GM12878 (cell line): ENCODE data around the gene CHPF2. TPM values are rescaled to one million over a fixed set of nuclear protein-coding genes. Genes with fewer than 3 reads are reported as not detected.

Source experiments
- ATAC-seq: fragments of 200-7000 bp; cut with Tn5 transposase; 3 replicates; pipeline ENCODE4 v1.9.1; 2020; ENCODE audit warnings: mild to moderate bottlenecking, moderate library complexity
- BruUV-seq: library from RNA; stranded (reverse); fragments of 400-500 nt; replicated peaks from 2 replicates; lab custom pipeline; 2021; lab: Mats Ljungman, UMichigan
- CTCF ChIA-PET: fragments of 300-600 bp; sonication (Branson Sonifier 250); formaldehyde crosslinking; extraction: SDS; loops from one replicate; lab custom pipeline; 2021; ENCODE audit warnings: inconsistent platforms; lab: Yijun Ruan, JAX
- POLR2A ChIA-PET: fragments of 350-600 bp; formaldehyde crosslinking; extraction: SDS; loops from one replicate; lab custom pipeline; 2021; ENCODE audit warnings: inconsistent platforms; lab: Charles Lee
- RAD21 ChIA-PET: fragments of 300-600 bp; sonication (Branson Sonifier 250); formaldehyde crosslinking; loops from one replicate; lab custom pipeline; 2023; ENCODE audit warnings: antibody characterized with exemption; ENCODE audit not compliant: unreplicated experiment; lab: Charles Lee
- SMC1A ChIA-PET: fragments of 300-600 bp; sonication (Branson Sonifier 250); formaldehyde crosslinking; loops from one replicate; lab custom pipeline; 2023; ENCODE audit not compliant: unreplicated experiment, uncharacterized antibody; lab: Charles Lee
- DNase-seq: peaks from one replicate; pipeline ENCODE4 v3.0.0-alpha.2; 2011; ENCODE audit warnings: low read depth, low spot score
- FAIRE-seq: peaks from 3 replicates; lab custom pipeline; 2011; peaks lifted over from hg19 to GRCh38; lab: Jason Lieb, UNC
- H2AFZ ChIP-seq: 2 replicates; pipeline ENCODE4 v1.6.0; 2011; ENCODE audit warnings: low read depth, low read length, control low read depth; ENCODE audit not compliant: control insufficient read depth
- H3K27ac ChIP-seq: 2 replicates; pipeline ENCODE4 v1.5.1; 2011; ENCODE audit warnings: control low read depth; ENCODE audit not compliant: control insufficient read depth, insufficient read depth
- H3K27me3 ChIP-seq, 2 experiments: replicated peaks in 1 of 2; 2 replicates each; pipeline versions ENCODE4 v1.6.0 to v1.6.1; 2011; ENCODE audit warnings: low read length in 1 of 2; ENCODE audit not compliant: control insufficient read depth in 2 of 2, insufficient read depth in 2 of 2
- H3K36me3 ChIP-seq, 2 experiments: 2 replicates each; pipeline ENCODE4 v1.5.1; 2011; ENCODE audit warnings: low read length in 1 of 2; ENCODE audit not compliant: control insufficient read depth in 2 of 2, insufficient read depth in 2 of 2
- H3K4me1 ChIP-seq: 2 replicates; pipeline ENCODE4 v1.6.1; 2011; ENCODE audit warnings: mild to moderate bottlenecking, low read length, moderate library complexity, mixed read lengths; ENCODE audit not compliant: control insufficient read depth, insufficient read depth
- H3K4me2 ChIP-seq: 2 replicates; pipeline ENCODE4 v1.6.0; 2011; ENCODE audit warnings: control low read depth; ENCODE audit not compliant: control insufficient read depth, insufficient read depth
- H3K4me3 ChIP-seq: fragments of 200-600 bp; sonication (generic); 2 replicates; pipeline ENCODE4 v1.5.1; 2016
- H3K79me2 ChIP-seq: 2 replicates; pipeline ENCODE4 v1.6.0; 2011; ENCODE audit warnings: low read length; ENCODE audit not compliant: control insufficient read depth, insufficient read depth
- H3K9ac ChIP-seq: 2 replicates; pipeline ENCODE4 v1.8.0; 2011; ENCODE audit warnings: low read length, control low read depth, mixed read lengths; ENCODE audit not compliant: control insufficient read depth, insufficient read depth
- H3K9me3 ChIP-seq: replicated peaks from 3 replicates; pipeline ENCODE4 v1.5.1; 2011; ENCODE audit warnings: mild to moderate bottlenecking, low read length; ENCODE audit not compliant: control insufficient read depth, insufficient read depth
- H4K20me1 ChIP-seq: 2 replicates; pipeline ENCODE4 v1.6.0; 2011; ENCODE audit not compliant: control insufficient read depth, insufficient read depth
- MXI1 ChIP-seq: fragments of 150-350 bp; IDR thresholded peaks from 2 replicates; pipeline ENCODE4 v1.6.1; 2011; ENCODE audit warnings: low read depth, mild to moderate bottlenecking, inconsistent platforms, low read length, improper control_type of control experiment
- NFYA ChIP-seq: IDR thresholded peaks from 2 replicates; pipeline ENCODE4 v1.6.1; 2011; ENCODE audit warnings: low read depth, mild to moderate bottlenecking, low read length, improper control_type of control experiment, borderline replicate concordance
- RCOR1 ChIP-seq: conservative IDR thresholded peaks from 2 replicates; pipeline ENCODE4 v1.6.1; 2012; ENCODE audit warnings: low read depth, low read length, improper control_type of control experiment
- SIX5 ChIP-seq: IDR thresholded peaks from 2 replicates; pipeline ENCODE4 v1.6.1; 2011; ENCODE audit warnings: mild to moderate bottlenecking, low read depth, low read length, moderate library complexity; ENCODE audit not compliant: severe bottlenecking
- WGBS: methylation state at CpG from one replicate; pipeline ENCODE4 v1.1.6; 2016; ENCODE audit warnings: low lambda C conversion rate; ENCODE audit not compliant: insufficient replicate concordance, insufficient coverage; ENCODE audit errors: missing lambda C conversion rate; 5-methylcytosine and 5-hydroxymethylcytosine counted together
- in situ Hi-C: fragments of 300-500 bp; cut with MboI; formaldehyde crosslinking; loops from 9 replicates; pipeline ENCODE4 v1.14.3; 2018; ENCODE audit warnings: mixed read lengths
- intact Hi-C: fragments of 100-400 bp; cut with micrococcal nuclease; formaldehyde crosslinking; loops from one replicate; pipeline ENCODE4 v1.14.2; 2022; ENCODE audit not compliant: unreplicated experiment
- polyA plus RNA-seq, 11 experiments: library from polyadenylated mRNA; depleted of rRNA in 4 of 11; unstranded in 6 of 11; stranded (reverse) in 5 of 11; fragments of >200 nt; fragmentation: Nextera tagmentation in 4 of 11; fragmentation: Illumina TruSeq in 1 of 11; extraction: Ambion mirVana in 4 of 11; extraction: Trizol in 1 of 11; gene quantifications; 1 replicate in 1 of 11; 2 replicates in 10 of 11; pipeline versions ENCODE4 v1.2.1 to v1.2.3, GENCODE V29; 2011 to 2016; ENCODE audit warnings: inconsistent platforms in 2 of 11, missing spikeins in 2 of 11, low read depth in 1 of 11
- total RNA-seq, 4 experiments: library from RNA; depleted of rRNA in 3 of 4; stranded (reverse); fragments of >200 nt in 3 of 4; fragmentation: Illumina TruSeq in 1 of 4; extraction: Trizol in 1 of 4; gene quantifications; 2 replicates each; pipeline versions ENCODE4 v1.2.1 to v1.2.3, GENCODE V29; 2013 to 2021
- TF ChIP-seq, protein P1 (sequence below): fragments of 450-650 bp; IDR thresholded peaks from 2 replicates; pipeline ENCODE4 v1.6.1; 2017; ENCODE audit warnings: mild to moderate bottlenecking
- TF ChIP-seq, protein P2 (sequence below): IDR thresholded peaks from 2 replicates; pipeline ENCODE4 v1.6.1; 2011; ENCODE audit warnings: low read depth, mild to moderate bottlenecking, low read length, moderate library complexity, borderline replicate concordance; ENCODE audit errors: extremely low read depth
- TF ChIP-seq, protein P3 (sequence below): IDR thresholded peaks from 2 replicates; pipeline ENCODE4 v1.6.1; 2012; ENCODE audit warnings: low read length, inconsistent platforms

Gene CHPF2
- total and polyA plus RNA-seq, 10 of the 15 experiments (the other 5 are each of a cell fraction or from before 2014, with no cell fraction given), result 0.23 to 33.1 (median 11.5) TPM

DNA sequence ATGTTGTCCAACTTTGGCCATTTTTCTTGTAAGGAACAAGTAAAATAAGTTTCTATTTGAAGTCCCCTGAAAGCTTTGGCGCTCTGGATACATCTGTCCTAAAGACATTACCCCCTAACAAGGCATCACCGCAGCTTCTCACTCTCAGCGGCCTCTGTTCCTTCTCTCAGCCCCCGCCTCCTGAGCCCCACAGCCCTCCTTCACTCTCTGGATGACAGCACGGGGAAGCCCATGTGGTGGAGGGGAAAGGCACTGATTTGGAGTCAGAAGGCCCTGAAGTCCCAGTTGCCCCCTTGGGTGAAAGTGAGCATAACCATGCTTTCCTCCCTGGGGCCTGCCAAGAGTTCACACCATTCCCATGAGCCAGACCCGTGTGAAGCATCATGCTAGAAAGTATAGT is 26.6 kb upstream of the CHPF2 start (continued):
- TF ChIP-seq, protein P1, sequence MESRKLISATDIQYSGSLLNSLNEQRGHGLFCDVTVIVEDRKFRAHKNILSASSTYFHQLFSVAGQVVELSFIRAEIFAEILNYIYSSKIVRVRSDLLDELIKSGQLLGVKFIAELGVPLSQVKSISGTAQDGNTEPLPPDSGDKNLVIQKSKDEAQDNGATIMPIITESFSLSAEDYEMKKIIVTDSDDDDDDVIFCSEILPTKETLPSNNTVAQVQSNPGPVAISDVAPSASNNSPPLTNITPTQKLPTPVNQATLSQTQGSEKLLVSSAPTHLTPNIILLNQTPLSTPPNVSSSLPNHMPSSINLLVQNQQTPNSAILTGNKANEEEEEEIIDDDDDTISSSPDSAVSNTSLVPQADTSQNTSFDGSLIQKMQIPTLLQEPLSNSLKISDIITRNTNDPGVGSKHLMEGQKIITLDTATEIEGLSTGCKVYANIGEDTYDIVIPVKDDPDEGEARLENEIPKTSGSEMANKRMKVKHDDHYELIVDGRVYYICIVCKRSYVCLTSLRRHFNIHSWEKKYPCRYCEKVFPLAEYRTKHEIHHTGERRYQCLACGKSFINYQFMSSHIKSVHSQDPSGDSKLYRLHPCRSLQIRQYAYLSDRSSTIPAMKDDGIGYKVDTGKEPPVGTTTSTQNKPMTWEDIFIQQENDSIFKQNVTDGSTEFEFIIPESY, result no peak
- TF ChIP-seq, protein P2, sequence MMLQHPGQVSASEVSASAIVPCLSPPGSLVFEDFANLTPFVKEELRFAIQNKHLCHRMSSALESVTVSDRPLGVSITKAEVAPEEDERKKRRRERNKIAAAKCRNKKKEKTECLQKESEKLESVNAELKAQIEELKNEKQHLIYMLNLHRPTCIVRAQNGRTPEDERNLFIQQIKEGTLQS, result no peak
- TF ChIP-seq, protein P3, sequence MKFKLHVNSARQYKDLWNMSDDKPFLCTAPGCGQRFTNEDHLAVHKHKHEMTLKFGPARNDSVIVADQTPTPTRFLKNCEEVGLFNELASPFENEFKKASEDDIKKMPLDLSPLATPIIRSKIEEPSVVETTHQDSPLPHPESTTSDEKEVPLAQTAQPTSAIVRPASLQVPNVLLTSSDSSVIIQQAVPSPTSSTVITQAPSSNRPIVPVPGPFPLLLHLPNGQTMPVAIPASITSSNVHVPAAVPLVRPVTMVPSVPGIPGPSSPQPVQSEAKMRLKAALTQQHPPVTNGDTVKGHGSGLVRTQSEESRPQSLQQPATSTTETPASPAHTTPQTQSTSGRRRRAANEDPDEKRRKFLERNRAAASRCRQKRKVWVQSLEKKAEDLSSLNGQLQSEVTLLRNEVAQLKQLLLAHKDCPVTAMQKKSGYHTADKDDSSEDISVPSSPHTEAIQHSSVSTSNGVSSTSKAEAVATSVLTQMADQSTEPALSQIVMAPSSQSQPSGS, result no peak
- TF ChIP-seq RCOR1, result no peak
- TF ChIP-seq SIX5, result no peak
- TF ChIP-seq MXI1, result no peak

DNA sequence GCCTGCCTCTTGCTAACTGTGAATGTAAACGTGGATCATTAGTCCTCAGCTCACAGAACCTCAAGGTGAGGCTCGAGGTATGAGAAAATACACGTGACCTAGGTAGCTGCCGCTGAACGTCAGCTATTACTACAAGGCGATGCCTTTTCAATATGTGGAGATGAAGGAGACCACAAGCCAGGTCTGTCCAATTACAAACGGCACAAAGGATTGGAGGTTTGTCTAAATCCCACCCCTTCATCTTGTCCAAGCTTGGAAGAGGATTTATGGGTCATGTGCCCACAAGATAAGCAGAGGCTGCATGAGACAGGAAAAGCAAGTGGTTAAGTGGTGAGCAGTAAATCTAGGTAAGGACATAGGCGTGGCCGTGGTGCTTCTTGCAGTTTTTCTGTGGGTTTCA is 25.4 kb upstream of the CHPF2 start:
- DNase-seq, result no peak
- no TSS peak for BruUV-seq
- ChIA-PET SMC1A (no interaction called here), POLR2A (interaction anchor here (1.5 kb wide), 1 partner anchor 20 kb away, joined by 6 read pairs; the partner anchor contains the start of gene ABCF2)
- intact Hi-C loops, result no loop called here
- Histone ChIP-seq H3K27me3 (peaks cover 1 to 2% of the 10 kb centered on the region in 2 experiments; a peak in 3 of 4 replicates), H3K4me1 (no peaks in the 10 kb centered on the region)
- no peak for TF ChIP-seq NFYA
- TF ChIP-seq, all 136 proteins: peak for 0
- H3K9me3 ChIP-seq, result no peaks in the 10 kb centered on the region
- no peaks in the 10 kb centered on the region for H3K36me3 ChIP-seq
- no peak overlapping the region for H3K4me2 ChIP-seq
- in situ Hi-C loops, result no loop called here
- ChIA-PET CTCF (interaction anchor here (0.8 to 2.0 kb wide), 2 partner anchors 10 to 37 kb away, joined by 3 to 7 read pairs; no protein-coding TSS in a partner anchor), RAD21 (no interaction called here)
- no peaks in the 10 kb centered on the region for H3K79me2 ChIP-seq
- no peak overlapping the region for H3K4me3 ChIP-seq
- no peak for FAIRE-seq
- ATAC-seq, result no peak
- H3K27ac ChIP-seq, result no peak overlapping the region
- H4K20me1 ChIP-seq, result no peaks in the 10 kb centered on the region
- H3K9ac ChIP-seq, result no peak overlapping the region
- 23% methylated on average over 9 of the region's 9 CpGs for WGBS
- no peak overlapping the region for H2AFZ ChIP-seq
